ENCODE results near the gene CLPTM1L.
"Not testable (repeated sequence)": the region's sequence is repeated elsewhere in the genome, so short reads cannot be mapped to it uniquely, and the experiment has no call there.

The CLPTM1L gene

DNA sequence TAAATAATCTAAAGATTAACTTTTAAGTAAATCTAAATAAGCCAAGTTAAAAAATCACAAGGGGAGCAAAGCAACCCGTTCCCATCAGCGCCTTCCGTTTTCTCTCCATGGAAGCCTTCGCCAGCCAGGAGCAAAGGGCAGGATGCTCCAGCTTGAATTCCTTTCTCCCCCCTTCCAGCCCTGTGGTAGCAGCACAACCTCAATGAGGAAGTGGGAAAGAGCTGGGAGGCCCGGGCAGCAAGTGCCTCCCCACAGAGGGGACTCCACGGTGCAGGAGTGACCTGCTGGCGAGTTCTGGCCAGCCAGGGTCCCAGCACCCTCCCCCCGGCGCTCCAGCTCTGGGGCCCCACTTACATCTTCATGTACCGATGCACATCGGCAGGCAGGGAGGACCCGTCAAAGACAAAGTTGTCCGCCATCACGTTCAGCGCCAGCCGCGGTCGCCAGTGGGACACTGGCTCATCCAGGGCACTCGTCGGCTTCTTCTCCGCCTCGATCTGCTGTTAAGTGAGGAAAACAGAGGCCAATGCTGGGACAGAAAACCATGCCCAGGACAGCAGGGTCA lies 6.3 kb downstream of the CLPTM1L start:
- DNase-seq = no peak

DNA sequence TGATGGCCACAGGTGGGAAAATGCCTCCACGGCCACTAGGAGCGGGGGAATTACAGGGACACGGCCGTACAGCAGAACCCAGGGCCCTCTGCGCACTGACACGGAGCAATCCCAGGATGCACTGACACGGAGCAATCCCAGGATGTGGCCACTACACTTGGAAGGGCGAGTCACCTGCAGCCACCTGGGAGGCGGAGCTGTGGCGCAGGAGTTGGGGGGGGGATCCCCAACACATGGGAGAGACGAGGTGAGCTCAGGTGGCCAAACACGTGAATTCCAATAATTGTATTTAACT lies 6.8 kb downstream of the CLPTM1L start:
- DNase-seq = no peak

DNA sequence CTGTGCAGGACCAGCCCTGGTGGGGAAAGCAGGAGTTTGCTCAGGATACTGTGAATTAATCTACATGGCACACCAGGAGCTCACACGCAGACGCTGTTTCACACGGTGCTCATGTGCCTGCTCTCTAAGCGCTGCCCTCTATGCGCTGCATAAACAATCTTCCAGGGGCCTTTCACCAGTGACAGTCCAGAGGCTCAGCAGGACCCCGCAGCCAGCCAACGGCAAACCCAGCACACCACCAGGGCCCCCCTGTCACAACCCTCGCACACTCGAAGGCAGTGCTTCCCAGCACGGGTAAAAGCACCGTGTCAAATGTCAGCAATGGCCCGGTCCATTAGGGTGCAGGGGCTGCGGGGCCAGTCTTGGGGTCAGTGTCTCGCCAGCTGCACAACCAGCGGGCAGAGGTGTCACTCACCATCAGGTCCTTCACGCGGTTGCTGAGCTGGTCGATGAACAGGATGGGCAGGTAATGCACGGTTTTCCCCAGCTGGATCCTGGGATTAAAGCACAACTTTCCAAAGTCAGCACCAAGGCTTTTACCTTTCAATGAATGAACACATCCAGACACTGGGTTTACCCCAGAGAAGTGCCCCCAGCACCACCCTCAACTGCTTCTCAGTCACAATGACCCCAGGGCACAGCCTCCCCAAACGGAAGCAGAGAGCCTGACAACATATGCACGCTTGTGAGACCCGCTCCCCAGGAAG lies 7.3 kb downstream of the CLPTM1L start:
- no peak for DNase-seq

DNA sequence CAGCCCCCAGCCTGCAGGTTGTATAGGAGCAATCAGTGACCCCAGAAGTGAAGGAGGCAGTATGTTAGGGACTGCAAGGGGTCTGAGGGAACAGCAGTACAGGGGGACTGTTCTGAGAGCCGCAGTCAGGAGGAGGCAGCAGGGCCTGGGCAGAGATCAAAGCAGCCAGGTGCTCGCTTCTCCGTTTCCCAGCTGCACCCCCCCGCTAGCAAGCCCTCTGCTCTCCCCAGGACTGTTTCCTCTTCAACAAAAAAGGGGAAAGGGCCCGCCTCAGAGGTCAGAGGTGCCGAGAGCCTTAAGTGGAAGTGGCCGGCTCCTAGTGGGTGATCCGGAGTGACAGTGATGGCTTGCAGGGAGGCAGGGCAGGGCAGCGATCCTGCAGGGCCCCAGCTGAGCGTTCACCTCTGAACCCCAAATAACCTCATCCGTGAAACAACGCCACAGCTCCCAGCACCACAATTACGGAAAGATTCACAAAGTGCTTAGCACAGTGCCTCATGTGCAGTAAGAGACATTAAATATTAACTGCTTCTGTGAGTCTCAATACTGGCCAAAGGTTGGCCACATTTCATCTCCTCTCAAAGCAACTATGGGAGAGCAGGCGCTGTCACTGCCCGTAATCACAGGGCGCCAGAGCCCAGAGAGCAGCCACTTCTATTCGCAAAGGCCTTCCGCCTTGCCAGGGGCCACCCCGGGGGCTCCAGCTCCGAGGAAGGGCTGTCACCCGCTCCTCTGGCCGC lies 8.0 kb downstream of the CLPTM1L start:
- DNase-seq = no peak

DNA sequence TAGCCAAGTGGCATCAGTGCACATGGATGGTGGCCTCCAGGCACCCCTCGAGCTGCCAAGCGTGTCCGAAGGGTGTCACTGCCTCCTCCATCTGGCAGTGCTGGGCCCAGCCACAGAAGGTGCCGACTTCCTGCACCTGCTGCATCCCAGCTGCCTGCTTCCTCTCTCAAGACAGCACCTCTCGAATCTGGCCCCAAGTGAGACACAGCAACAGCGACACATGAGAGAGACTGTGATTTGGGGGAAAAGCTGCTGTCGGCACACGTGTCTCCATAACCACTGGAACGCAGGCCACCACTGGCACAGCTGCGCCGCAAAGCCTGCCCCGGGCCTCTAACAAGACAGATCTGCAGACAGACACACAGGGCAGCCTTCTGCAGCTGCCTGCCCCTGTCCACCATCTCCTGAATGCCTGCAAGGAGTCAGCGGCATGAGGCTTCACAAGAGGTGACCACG lies 8.8 kb downstream of the CLPTM1L start:
- no peak for DNase-seq

DNA sequence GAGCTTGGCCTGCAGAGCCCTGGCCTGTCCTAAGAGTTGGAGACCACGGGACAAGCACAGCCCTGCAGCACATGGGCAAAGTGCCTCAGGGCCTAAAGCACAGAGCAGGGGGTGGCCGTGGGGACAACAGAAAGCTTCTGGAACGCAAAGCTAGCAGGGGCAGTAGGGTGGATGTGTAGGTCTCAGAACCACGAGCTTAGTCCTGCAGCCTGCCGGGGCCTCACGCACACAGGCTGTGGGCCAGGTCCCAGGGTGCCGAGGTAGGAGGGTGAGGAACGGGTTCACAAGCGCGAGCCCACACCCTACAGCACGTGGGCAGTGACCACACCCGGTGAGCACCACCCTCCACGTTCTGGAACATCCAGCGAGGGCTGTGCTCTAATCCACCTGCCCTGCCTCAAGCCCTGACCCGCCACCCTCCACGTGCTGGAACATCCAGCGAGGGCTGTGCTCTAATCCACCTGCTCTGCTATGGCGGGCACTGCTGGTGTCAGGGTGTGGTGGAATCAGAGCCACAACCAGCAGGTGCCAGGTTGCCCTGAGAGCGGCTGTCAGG lies 9.3 kb downstream of the CLPTM1L start:
- DNase-seq = no peak

DNA sequence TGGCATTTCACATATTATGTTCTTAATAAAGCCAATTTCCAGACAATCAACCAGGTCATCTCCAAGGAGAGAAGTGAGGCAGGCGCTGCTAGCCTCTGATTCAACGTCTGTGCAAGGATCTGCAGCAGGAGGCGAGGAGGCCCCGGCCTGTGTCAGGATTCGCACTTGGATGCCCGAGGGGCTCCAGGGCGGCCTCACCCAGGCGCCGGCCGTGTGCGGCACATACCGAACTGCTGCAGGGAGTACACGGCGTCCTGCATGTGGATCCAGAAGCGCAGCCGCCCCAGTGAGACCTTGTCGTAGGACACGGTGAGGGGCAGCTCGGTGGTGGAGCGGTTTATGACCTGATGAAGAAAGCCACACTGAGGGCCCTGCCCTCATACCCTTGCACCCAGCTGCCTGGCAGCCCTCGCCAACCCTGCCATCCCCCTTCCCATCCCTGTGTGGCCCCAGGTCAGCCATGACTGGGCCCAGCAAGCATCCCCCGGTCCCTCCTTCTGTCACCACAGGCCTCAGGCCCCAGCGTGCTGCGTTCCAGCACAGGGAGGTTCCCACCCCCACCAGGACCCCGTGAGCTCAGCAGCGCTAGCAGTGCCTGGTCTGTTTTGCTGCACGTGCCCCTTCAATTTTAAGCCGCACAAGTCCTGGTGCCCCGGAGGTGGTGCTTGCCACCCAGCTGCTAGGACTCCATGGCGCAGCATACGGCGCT lies 9.9 kb downstream of the CLPTM1L start:
- DNase-seq = no peak

DNA sequence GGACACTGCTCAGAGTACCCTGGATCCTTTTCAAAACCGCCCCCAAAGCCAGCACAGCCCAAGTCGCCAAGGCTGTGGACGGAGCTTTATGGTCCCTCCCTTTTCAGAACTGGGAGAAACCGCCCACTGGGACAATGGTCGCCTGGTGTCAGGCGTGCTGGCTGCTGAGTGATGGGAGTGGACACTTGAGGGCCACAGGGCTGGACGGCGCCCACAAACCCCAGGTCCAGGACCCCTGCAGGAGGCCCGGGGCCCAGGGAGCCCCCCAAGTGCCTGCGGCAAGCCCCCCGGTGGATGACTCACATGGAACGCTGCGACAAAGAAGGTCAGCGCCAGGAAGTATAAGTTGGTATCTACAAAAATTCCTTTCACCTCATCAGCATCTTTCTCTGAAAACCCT lies 10.9 kb downstream of the CLPTM1L start:
- DNase-seq = no peak

DNA sequence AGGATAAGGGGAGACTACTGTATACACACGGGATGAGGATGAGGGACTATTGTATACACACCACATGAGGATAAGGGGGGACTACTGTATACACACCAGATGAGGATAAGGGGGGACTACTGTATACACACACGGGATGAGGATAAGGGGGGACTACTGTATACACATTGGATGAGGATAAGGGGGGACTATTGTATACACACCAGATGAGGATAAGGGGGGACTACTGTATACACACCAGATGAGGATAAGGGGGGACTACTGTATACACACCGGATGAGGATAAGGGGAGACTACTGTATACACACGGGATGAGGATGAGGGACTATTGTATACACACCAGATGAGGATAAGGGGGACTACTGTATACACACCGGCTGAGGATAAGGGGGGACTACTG lies 11.6 kb downstream of the CLPTM1L start:
- not testable (repeated sequence) for DNase-seq

DNA sequence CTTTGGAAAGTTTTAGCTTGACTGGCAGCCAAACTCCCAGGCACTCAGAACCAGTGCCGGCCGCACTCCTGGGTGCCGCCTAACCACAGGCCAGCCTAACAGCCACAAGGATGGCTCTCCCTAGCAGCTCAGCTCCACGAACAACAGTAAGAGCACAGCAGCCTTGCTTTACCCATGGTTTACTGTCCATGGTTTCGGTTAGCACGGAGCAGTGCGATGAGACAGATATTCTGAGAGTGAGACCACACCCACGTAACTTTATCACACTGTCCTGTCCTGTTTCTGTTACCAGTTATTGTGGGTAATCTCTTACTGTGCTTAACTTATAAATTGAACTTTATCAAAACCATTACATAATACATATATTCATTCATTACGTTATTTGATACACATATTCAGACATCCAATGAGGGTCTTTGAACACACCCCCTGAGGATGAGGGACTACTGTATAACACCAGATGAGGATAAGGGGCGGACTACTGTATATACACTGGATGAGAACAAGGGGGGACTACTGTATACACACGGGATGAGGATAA lies 12.4 kb downstream of the CLPTM1L start:
- DNase-seq = peak; percentile 22

DNA sequence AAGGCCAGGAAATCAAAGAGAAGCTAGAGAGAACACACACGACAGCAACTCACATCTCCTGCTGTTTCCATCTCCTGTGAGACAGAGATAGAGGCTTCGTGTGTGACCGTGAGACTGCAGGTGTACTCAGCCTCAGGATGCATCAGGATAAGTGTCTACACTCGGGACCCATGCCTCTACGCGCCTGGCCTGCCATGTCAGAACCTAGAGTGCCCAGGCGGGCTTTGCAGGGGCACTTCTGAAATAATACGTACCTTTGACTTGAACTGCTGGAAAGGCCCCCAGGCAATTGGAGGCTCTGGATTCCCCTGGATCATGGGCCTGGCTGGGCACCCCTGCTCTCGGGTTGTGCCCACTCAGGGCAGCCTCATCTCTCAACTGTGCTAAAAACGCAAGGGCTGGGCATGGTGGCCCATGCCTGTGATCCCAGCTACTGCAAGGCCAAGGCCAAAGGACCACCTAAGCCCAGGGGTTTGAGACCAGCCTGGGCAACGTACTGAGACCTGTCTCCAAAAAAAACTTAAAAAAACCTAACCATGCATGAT lies 13.0 kb downstream of the CLPTM1L start:
- DNase-seq = no peak

DNA sequence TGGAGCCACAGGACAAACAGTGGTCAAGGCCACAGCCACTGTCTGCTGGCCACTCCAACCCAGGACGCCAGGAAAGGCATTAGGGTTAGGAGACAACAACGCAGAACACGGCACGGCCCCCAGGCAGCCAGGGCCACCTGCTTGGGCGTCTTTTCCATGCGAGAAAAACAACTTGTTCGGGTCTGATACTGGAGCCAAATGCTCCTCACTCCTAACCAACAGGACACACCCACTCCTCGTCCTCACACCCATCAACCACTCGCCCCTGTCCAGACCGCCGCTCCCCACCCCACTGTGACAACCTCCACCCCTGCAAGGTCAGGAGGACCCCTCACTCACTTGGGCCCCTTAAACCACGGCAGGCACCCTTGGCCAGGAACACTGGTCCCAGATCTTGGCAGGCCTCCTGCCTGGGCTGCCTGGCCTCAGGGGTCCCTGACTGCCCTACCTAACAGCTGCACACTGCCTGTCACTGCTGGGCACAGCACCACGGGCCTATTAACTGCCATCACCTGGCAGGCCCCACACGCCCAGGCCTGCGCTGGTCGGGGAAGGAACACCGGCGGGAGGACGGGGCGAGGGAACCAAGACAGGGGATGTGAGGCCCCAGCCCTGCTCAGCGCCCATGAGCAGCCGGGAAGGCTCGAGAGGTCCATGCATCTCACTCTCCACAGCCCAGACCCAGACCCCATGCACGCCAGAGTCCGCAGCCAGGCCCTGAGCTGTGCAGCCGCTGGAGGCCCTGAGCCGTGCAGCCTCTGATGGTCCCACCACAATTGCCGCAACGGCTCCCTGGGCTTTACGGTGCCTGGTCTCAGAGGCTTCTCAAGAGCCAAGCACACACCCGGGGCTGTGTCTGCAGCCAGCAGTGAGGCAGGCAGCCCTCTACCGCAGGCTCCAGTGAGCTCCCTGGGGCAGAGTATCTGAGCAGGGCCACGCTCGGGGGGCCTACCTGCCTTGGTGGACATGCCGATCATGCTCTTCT lies 13.8 kb downstream of the CLPTM1L start:
- no peak for DNase-seq

DNA sequence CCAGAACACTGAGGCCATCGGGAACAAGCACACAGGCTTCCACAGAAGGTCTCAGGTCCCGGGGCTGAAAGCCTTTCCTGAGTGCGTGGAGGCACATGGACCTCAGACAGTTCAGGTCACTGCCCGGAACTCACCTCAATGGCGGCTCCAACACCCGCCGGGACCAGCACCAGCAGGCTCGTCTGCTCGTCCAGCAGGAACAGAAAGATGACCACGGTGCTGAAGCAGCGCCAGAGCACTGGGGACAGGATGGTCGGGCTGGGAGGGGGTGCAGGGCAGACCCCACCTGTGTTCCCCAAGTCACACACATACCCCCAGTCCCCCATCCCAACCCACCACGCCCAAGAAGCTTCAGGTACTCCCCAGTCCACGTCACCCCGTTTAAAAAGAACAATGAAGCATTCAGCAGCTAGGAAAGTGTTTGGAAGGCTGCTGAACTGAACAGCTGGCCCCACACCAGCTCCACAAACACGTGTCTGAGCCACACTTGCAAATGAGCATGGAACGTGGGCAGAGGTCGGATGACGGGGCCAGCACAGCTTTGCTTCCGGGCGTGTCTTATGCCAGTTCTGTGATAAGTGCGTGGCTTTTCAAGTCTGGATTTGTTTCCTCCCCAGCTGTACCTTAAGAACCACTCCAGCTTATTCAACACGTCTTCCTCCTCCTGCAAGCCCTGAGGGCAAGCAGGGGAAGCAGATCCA lies 14.6 kb downstream of the CLPTM1L start:
- no peak for DNase-seq

DNA sequence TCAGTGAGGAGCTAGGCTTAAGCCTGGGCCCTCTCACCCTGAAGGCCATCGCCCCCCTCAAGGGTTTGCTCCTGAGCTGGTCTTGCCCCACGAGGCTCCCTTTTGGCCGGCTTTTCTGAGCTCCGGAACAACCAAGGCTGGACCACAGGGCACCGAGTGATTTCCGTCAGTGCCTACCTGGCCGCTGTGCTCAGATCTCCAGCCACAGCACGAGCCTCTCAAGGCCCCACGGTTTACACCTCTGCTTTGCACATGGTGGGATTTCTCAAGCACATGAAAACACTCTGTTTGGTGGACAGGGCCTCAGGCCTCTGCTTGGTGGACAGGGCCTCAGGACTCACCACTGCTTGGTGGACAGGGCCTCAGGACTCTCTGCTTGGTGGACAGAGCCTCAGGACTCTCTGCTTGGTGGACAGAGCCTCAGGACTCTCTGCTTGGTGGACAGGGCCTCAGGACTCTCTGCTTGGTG lies 15.8 kb downstream of the CLPTM1L start:
- DNase-seq = no peak

DNA sequence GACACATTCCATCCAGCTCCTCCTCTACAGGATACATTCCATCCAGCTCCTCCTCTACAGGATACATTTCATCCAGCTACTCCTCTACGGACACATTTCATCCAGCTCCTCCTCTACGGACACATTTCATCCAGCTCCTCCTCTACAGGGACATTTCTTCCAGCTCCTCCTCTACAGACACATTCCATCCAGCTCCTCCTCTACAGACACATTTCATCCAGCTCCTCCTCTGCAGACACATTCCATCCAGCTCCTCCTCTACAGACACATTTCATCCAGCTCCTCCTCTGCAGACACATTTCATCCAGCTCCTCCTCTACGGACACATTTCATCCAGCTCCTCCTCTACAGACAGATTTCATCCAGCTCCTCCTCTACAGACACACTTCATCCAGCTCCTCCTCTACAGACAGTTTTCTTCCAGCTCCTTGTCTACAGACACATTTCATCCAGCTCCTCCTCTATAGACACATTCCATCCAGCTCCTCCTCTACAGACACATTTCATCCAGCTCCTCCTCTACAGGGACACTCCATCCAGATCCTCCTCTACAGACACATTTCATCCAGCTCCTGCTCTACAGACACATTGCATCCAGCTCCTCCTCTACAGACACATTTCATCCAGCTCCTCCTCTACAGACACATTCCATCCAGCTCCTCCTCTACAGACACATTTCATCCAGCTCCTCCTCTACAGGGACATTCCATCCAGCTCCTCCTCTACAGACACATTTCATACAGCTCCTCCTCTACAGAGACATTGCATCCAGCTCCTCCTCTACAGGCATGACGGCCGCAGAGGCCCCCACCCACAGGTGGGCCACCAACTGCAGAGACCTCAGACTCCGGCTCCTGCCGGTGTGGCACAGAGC lies 16.4 kb downstream of the CLPTM1L start:
- DNase-seq = peak; percentile 56

DNA sequence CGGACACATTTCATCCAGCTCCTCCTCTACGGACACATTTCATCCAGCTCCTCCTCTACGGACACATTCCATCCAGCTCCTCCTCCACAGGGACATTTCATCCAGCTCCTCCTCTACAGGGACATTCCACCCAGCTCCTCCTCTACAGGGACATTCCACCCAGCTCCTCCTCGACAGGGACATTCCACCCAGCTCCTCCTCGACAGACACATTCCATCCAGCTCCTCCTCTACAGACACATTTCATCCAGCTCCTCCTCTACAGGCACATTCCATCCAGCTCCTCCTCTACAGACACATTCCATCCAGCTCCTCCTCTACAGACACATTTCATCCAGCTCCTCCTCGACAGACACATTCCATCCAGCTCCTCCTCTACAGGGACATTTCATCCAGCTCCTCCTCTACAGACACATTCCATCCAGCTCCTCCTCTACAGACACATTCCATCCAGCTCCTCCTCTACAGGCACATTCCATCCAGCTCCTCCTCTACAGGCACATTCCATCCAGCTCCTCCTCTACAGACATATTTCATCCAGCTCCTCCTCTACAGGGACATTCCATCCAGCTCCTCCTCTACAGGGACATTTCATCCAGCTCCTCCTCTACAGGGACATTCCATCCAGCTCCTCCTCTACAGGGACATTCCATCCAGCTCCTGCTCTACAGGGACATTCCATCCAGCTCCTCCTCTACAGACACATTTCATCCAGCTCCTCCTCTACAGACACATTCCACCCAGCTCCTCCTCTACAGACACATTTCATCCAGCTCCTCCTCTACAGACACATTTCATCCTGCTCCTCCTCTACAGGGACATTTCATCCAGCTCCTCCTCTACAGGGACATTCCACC lies 17.8 kb downstream of the CLPTM1L start:
- DNase-seq = peak; percentile 67

DNA sequence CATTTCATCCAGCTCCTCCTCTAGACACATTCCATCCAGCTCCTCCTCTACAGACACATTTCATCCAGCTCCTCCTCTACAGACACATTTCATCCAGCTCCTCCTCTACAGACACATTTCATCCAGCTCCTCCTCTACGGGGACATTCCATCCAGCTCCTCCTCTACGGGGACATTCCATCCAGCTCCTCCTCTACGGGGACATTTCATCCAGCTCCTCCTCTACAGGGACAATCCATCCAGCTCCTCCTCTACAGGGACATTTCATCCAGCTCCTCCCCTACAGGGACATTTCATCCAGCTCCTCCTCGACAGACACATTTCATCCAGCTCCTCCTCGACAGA lies 18.4 kb downstream of the CLPTM1L start:
- not testable (repeated sequence) for DNase-seq

DNA sequence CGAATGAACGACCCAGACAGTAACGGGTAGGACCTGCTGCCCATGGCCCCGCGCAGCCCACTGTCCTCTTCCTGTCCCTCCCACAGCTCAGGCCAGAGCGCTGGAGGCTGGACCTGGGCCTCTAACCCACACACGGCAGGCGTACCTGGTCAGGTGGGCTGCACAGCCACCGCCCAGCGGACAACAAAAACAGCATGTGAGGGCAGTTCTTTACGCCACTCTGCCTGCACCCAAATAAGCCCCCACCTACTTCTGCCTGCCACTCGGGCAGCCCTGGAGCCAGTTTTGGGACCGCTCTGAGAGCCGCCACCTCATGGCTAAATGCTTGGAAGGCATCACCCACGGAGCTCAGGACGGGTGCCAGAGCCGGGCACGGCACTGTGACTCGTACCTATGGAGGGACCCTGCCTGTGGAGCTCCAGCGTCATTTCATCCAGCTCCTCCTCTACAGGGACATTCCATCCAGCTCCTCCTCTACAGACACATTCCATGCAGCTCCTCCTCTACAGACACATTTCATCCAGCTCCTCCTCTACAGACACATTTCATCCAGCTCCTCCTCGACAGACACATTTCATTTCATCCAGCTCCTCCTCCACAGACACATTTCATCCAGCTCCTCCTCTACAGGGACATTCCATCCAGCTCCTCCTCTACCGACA lies 18.9 kb downstream of the CLPTM1L start:
- DNase-seq = peak; percentile 53

Data from fibroblast of skin of right biceps (primary cell).